Activated naive CD4-positive, alpha-beta T cell treated with Interleukin-2 at 50 U/mL for 16 hours (primary cell): Measurements from ENCODE around the gene NPPC.
A peak's percentile ranks its signal among the peaks of the same experiment; 100 is the strongest.
"Not testable (repeated sequence)": the region's sequence is repeated elsewhere in the genome, so short reads cannot be mapped to it uniquely, and the experiment has no call there.

Experiments
- DNase-seq: peaks from one replicate; pipeline ENCODE4 v3.0.0-alpha.2; 2020

The NPPC gene, protein sequence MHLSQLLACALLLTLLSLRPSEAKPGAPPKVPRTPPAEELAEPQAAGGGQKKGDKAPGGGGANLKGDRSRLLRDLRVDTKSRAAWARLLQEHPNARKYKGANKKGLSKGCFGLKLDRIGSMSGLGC

DNA sequence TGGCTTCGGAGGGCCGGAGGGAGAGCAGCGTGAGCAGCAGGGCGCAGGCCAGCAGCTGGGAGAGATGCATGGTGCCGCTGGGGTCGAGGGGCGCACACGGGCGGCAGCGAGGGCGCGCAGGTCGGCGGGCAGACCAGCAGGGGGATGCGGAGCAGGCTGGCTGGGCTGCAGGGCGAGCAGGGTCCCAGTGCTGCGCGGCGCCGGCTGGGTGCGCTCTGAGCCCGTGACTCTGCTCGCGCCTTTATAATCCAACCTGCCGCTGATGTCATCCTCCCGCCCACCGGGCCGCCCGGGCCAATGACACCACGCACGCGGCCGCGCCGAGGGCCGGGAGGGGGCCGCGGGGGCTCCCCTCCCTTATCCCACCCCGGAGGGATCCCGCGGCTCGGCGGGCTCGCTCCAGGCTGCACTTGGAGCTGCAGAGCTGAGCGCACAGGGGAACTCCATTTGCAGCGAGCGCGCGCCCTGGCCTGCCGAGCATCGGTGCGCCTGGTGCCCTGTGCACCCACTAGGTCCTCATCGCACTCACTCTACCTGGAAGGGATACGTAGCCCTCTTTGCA lies at the start of gene NPPC:
NPPC (minus strand) TSS at position 217 of the 562 bp plus-strand sequence; CDS start at position 70, 147 bp downstream.
- DNase-seq: peak; percentile 64

DNA sequence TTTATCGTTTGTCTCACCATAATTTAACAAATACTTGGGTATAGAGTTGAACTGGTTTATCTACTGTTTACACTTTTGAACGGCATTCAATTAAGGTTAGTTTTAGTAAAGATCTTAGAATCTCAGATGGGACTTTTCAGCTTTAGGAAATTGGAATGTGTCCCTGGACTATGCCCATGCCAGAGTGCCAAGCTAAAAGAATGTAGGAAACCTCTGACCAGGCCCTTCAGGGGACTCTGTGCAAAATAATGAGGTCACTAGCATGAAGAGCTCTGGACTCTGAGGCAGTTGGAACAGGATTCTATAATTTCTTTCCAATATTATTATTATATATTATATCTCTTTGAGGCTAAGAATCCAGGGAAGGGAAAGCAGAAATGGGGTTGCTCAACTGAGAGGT lies 48.8 kb upstream of the NPPC start:
- DNase-seq: no peak

DNA sequence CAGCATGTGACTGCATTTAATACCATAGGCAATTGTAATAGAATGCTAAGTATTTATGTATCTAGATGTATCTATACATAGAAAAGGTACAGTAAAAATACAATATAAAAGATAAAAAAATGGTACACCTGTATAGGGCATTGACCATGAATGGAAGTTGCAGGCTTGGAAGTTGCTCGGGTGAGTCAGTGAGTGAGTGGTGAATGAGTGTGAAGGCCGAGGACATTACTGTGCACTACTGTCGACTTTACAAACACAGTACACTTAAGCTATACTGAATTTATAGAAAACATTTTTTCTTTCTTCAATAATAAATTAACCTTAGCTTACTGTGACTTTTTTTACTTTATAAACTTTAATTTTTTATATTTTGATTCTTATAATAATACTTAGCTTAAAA lies 44.3 kb upstream of the NPPC start:
- DNase-seq: no peak

DNA sequence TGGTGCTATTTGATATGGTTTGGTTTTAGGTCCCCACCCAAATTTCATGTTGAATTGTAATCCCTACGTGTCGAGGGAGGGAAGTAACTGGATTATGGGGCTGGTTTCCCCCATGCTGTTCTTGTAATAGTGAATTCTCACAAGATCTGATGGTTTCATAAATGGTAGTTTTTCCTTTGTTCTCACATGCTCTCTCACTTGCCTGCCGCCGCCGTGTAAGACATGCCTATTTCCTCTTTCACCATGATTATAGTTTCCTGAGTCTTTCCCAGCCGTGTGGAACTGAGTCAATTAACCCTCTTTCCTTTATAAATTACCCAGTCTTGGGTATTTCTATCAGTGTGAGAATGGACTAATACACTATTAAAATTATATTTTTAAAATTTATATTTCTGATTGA lies 42.6 kb upstream of the NPPC start:
- DNase-seq: no peak

DNA sequence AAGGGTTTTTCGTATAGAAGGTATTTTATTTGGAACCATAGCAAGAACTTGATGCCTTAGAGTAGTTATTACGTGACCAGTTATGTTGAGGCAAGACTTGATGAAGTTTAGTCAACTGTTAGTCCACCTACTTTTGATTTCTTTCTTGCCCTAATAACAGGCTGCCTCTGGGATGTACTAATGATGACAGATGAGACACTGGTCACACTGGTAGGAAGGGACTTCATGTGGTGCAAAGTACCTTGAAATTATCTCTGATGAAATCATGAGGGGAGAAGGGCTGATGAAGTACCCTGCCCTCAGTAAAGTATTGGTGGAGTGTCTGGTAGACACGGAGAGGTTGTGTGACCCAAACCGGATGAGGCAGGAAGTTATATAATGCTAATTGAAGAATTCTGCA lies 40.7 kb upstream of the NPPC start:
- no peak for DNase-seq

DNA sequence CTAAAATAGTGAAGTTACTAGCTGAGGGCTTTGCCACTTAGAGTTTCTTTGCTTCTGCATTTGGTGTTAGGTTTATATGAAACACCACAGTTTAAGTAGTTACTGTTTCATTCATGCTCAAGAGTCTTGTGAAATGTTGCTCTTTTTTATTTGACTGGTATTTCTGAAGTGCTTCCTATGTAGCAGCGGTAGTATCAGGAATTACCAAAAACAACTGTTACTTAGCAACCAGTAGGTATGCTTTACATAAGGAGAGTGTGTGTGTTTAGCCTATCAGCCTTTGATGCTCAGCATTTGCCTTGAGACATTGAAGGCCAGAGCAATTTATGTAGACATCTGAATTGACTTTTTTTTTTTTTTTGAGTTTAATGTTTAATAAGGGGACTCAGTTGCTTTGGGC lies 38.9 kb upstream of the NPPC start:
- no peak for DNase-seq

DNA sequence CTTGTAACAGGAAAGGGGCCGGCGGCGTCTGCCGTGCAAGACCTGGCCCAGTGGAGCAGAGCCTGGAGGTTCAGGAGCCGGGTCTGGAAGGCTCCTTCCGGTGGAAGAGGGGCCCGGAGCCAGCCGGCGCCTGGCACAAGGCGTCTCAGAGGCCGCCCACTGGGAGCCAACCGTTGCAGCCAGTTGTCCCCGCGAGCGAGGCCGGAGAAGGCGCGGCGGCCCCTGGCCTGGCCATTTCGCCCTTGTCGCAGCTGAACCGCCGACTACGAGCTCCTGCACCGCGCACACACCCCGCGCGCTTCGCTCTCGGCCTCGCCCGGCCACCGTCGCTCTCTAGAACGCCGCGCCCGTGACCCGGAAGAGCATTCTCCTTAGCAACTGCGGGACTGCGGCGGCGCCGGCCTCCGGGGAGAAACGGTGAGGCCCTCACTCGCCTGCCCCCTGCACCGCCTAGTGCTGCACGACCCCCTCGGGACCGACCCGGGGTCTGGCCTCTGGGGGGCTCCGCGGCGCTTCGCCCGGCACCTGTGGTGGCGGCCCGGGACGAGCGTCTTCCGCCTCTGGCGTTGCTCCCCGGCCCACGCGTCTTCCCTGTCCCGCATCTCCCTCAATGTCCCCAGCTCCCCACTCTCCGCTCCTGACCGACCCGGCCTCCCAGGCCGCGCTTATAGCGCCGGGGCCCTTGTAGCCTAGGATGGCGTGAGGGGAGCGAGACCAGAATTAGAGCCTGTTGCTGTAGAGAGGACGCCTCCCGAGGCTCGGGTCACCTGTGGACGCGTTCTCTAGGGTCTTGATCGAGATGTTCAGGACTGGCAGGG lies 35.4 kb upstream of the NPPC start, which contains the start of gene DIS3L2:
DIS3L2 (plus strand) TSS at position 365 of the 818 bp plus-strand sequence. CDS start 53,215 bp downstream, outside the sequence.
- peak; percentile 81 for DNase-seq

DNA sequence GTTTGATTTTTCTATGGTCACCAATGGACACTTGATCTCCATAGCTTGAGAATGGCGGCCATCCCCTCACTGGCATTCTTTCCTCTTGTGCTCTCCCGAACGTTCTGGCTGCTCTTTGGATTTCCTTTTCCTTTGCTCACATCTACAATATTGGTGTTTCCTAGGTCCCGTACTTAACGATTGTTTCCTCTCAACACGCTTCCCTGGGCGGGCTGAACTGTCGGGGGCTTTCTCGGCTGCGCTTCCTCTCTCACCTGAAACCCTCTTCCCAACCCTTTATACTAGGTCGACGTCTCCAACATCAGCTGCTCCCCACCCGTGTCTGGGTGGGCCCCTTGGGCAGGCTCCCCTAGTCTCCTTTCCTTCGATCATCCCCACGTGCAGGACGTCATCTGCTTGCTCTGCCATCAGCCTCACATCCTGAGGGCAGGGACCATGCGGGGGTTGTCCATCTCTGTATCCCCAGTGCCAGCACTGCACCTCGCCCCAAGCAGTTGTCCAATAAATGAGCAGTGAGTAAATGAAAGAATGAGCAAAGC lies 34.7 kb upstream of the NPPC start:
- DNase-seq: no peak

DNA sequence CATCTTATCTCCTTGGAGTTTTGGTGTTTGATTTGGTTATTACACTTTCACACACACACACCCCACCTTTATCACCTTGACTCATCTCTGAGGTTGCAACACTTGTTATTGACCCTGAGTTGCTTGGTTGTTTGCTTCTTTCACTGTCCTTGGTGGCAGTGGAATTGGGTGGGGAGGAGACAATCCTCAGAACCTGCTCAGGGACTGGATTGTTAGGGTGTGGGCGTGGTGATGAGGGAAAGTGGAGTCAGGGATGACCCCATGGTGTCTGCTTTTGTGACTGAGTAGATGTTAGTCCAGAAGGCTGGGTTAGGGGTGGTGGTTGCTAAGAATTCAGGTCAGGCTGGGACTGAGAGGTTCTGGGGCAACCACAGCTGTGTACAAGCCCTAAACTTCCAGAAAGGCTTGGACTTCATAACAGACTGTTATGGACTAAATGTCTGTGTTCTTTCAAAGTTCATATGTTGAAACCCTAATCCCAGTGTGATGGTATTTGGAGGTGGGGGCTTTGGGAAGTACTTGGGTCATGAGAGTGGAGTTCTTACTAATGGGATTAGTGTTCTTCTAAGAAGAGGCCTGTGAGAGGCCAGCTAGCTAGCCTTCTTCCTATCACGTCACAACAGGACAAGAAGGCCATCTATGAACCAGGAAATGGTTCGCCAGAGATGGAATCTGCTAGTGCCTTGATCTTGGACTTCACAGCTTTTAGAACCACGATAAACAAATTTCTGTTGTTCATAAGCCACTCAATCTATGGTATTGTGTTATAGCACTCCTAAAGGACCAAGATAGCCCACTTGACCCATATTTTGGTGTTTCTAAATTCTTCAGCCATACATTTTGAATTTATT lies 31.9 kb upstream of the NPPC start:
- DNase-seq: no peak

DNA sequence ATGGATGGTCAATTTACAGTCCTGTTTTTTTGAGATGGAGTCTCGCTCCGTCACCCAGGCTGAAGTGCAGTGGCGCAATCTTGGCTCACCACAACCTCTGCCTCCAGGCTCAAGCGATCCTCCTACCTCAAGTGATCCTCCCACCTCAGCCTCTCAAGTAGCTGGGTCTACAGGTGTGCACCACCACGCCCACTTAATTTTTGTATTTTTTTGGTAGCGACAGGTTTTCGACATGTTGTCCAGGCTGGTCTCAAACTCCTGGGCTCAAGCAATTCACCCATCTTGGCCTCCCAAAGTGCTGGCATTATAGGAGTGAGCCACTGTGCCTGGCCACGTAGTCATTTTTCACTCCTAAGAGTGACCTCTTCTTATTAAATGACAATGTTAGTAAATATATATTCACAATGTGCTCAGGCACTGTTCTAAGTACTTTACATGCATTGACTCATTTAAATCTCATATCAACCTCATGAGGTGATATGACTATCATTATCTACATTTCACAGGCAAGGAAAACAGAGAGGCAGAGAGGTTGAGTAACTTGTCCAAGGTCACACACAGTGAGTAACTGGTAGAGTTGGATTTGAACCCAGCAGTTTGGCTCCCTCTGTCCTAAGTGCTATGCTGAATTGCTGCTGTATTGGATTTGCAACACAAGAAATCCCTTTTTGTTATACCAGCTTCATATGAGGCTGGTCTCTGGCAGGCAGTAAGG lies 29.7 kb upstream of the NPPC start:
- DNase-seq: no peak

DNA sequence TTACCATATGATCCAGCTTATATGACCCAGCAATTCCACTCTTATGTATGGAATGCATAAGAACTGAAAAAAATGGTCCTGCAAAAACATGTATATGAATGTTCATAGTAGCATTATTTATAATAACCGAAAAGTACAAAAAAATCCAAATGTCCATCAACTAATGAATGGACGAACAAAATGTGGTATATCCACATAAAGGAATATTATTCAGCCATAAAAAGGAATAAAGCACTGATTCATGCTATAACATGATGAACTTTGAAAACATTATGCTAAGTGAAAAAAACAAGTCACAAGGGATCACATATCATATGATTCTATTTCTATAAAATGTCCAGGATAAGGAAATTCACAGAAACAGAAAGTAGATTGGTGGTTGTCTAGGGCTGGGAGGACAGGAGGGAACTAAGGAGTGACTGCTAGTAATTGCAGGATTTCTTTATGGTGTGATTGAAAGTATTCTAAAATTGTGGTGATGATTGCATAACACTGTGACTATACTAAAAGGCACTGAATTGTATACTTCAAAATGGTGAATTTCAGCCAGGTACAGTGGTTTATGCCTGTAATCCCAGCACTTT lies 25.3 kb upstream of the NPPC start:
- DNase-seq: no peak

DNA sequence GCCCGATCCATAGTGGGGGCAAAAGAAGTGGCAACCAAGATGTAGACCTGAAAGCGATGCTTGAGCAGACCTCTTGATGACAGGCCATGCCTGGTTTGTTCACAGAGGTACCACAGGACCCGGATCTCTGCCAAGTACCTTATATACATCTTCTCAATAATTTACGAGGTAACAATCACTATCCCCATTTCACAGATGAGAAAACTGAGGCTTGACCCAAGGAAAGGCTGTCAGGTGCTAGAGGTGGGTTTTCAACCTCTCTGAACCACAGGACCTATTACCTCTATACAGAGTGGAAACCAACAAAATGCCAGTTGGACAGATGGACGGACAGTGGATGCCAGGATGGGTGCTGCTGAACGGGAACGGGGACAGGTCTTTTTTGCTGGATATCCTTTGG lies 21.5 kb upstream of the NPPC start:
- DNase-seq: no peak

DNA sequence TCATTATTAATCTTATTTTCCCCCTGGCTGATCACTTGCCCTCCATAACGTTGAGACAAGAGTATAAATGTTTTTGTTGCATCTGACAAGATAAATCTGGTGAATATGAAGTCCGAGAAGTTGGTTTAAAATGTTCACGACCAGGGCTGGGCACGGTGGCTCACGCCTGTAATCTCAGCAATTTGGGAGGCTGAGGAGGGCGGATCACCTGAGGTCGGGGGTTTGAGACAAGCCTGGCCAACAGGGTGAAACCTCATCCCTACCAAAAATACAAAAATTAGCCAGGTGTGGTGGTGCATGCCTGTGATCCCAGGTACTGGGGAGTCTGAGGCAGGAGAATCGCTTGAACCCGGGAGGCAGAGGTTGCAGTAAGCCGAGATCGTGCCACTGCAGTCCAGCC lies 20.9 kb upstream of the NPPC start:
- not testable (repeated sequence) for DNase-seq

DNA sequence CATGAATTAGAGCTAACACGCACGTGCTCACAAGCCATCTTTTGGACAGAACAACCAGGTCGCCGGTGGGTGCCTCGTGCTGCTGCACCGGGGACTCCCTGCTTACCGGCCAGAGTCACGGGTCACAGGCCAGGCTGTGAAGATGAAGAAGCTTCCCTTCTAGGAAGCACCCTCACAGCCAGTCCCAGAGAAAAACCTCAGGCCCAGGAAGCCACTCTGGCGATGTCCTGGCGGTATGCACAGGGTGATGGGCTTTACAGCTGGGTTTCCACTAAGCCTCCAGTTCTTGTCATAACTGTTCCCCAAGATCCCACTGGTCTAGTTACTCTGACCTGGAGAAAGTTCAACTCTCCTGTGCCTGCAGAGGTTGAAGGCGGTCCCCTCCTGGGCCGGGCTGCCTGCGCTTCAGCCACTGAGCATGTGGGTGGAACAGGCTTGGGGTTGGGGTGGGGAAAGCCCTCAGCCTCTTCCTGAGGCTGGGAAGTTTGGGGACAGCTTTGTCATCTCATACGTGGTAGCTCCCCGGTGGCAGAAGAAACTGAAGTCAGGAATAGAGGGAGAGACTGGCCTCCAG lies 20.1 kb upstream of the NPPC start:
- no peak for DNase-seq

DNA sequence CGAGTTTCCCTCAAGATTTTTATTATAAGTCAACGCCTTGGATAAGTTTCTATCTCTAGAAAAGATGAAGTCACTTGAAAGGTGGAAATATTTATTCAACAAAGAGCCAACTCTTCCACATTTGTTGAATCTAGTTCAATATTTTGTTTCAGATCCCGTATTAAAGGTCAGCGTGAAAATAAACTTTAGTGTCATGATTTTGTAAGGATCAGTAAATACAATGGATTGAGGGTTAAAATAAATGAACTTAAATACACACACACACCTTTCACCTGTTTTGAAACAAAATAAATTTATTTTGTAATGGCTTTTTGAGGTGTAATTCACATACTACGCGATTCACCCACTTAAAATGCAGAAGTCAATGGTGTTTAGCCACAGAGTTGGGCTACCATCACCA lies 16.0 kb upstream of the NPPC start:
- DNase-seq: no peak

DNA sequence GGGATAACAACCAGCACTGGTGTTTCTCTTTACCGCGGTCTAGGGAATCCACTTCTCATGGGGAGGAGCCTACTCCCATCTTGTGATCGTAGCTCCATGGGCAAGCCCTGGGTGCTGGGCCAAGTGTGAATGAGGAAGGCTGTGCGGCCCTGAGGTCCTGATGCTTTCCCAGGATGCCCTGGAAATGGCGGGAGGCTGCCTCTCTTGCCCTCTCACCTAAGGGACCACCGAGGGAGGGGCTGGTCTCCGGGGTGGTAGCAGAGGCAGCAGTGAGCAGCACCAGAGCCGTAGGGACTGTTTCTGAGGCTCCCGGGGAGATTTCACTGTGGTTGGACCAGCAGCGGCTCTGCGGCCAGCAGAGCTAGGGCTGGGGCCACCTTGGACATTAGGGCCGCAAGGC lies 15.5 kb upstream of the NPPC start:
- DNase-seq: no peak

DNA sequence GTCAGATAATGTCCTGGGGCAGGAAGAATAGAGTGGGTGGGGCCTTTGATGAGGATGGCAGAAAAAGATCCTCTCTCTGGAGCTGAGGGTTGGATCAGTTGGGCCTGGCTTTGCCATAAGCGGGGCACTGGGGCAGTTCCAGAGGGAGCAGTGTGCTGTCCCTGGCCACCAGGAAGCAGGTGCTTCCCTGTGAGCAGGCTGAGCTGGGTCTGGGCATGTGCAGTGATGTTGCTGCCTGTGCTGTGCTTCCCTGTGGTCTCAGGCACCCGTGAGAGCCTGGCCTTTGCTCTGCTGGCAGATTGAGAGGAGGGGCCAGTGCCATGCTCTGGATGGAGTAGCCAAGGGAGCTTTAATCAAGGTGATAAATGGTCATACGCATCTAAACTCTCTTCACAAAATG lies 14.6 kb upstream of the NPPC start:
- DNase-seq: no peak

DNA sequence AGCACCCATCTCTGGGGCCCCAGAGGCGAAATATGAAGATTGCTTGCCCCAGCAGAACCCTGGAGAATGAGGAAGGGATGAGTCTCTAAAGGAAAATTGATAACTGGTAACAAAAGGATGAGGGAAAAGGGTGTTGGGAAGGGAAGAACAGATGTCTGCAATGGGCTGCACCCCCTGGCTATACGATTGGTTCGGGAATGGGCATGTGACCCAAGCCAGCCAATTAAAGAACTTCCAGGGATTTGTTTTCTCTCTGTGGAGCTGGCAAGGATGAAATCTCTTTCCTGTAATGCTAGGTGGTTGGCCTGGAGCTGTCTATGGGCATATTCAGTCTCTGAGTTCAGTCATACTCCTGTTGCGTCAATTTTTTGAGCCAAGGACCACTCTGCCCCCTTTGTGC lies 12.8 kb upstream of the NPPC start:
- no peak for DNase-seq

DNA sequence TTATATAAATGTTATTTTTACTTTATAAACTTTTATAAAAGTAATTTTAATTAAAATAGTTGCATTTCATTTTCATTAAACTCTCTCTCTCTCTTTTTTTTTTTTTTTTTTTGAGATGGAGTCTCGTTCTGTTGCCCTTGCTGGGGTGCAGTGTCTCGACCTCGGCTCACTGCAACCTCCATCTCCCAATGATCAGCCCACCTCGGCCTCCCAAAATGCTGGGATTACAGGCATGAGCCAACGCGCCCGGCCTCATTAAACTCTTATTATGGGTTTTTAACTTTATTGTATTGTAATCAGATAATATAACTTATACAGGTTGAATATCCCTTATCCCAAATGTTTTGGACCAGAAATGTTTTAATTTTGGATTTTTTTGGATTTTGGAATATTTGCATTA lies 10.9 kb upstream of the NPPC start:
- no peak for DNase-seq

DNA sequence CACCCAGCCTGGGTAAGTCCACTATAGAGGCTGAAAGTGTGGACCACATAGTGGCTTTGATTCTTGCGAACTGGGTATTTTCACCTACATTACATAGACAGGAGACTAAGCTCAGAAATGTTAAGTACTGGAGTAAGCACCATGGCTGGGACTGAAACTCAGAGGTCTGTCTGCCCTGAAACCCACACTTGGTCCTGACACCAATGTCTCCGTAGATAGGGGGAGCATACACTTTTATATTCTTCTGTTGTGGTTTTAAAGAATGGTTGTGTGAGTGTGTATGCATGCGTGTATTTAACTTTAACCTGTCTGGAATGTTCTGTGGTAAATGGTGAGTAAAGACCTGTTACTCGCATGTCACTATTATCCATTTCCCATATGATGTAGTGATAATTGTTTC lies 10.3 kb upstream of the NPPC start:
- no peak for DNase-seq

DNA sequence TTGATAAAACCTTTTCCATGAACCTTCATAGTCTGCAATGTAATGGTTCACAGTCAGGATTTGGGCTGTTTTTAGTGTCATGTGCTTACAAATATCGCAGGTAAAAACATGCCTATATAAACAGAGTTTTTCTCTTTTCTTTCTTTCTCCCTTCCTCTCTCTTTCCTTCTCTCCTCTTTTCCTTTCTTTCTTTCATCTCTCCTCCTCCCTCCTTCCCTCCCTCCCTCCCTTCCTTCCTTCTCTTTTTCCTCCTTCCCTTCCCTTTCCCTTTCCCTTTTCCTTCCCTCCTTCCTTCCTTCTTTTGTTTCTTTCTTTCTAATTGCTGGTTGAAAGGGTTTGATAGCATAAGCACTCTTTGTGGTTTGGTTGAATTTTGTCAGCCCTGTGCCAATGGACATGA lies 9.6 kb upstream of the NPPC start:
- DNase-seq: no peak

DNA sequence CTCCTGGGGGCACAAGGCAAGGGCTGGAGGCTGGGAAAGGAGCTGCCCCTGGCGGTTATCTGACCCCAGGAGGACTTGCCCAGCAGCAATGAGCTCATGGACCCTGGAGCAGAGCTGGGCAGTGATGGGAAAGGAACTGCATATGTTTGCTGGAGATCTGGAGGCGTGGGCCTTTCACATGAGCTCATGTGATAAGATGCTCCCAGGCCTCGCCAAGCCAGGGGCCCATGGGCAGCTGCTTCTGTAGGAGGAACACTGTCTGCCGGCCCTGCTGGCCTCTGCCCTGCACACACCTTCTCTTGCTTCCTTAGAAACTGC lies 9.0 kb upstream of the NPPC start:
- DNase-seq: no peak
